Cardiac fibroblast (primary cell): ENCODE results near the gene TMEM30A.
A peak's percentile ranks its signal among the peaks of the same experiment; 100 is the strongest.

Experiments
- DNase-seq, 2 donors: peaks; one replicate each; pipeline versions ENCODE4 v3.0.0 to v3.0.0-alpha.2; 2010; ENCODE audit warnings: low read depth in 2 of 2
- H3K4me3 ChIP-seq, 2 donors: replicated peaks in 1 of 2; 1 replicate in 1 of 2; 2 replicates in 1 of 2; pipeline ENCODE4 v1.5.1; 2011; ENCODE audit warnings: low read depth in 2 of 2, low read length in 2 of 2, mild to moderate bottlenecking in 2 of 2, moderate library complexity in 1 of 2
- TF ChIP-seq, protein P1 (sequence below): IDR thresholded peaks from one replicate; pipeline ENCODE4 v1.5.1; 2011; ENCODE audit warnings: low read depth, mild to moderate bottlenecking, low read length, inconsistent platforms

Gene TMEM30A

DNA sequence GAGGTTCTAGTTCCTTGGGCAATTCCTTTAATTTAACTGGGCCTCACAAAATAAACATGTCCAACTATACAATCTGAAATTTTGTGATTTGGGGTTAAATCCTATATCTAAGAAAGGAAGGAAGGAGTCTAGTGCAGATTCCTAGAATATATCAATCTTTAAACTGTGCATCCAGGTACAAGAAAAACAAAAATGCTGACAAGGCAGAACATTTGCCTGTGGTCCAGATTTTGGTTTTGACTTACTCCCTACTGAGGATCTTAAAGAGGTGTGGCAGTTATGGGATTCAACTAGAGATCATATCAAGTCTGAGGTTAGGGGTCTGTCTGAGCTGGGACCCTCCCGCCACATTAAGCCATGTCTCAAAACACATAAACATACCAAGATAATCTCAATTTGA, 23.3 kb downstream of the TMEM30A start:
- no peak overlapping the region for H3K4me3 ChIP-seq
- no peak for DNase-seq
- TF ChIP-seq, protein P1, sequence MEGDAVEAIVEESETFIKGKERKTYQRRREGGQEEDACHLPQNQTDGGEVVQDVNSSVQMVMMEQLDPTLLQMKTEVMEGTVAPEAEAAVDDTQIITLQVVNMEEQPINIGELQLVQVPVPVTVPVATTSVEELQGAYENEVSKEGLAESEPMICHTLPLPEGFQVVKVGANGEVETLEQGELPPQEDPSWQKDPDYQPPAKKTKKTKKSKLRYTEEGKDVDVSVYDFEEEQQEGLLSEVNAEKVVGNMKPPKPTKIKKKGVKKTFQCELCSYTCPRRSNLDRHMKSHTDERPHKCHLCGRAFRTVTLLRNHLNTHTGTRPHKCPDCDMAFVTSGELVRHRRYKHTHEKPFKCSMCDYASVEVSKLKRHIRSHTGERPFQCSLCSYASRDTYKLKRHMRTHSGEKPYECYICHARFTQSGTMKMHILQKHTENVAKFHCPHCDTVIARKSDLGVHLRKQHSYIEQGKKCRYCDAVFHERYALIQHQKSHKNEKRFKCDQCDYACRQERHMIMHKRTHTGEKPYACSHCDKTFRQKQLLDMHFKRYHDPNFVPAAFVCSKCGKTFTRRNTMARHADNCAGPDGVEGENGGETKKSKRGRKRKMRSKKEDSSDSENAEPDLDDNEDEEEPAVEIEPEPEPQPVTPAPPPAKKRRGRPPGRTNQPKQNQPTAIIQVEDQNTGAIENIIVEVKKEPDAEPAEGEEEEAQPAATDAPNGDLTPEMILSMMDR = no peak

DNA sequence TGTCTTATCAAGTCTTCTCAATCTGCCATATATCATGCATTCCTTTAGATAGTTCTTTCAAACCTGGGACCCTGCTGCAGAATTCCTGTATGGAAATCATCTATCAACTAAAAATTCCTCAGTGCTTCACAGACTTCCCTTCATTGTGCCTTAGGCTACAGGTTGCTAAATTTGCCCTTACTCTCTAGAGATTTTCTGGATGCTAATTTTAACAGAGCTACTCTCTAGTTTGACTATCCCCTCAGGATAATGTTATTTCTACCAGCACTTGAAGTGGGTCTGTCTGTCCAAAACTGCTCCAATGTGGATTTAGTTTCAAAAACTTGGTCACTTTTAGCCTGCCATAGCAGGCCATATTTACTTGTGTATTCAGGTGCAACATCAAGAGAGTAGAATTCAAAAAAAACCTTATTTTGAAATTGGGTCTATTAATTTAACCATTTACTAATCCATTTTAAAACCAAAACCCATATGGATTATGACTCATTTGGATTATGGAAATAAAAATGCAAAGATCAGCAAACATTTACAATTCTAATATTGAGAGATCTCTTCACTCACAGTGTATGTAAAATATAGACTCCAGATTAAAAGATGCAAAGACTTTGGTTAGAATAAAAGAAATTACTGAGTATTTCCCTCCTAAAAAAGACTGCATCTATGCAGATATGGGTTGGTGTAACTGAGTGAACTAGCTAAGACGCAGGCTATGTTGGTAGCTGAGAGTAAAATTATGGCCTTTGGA, 27.1 kb downstream of the TMEM30A start:
- H3K4me3 ChIP-seq = no peak overlapping the region
- DNase-seq = no peak
- TF ChIP-seq, protein P1 = no peak

DNA sequence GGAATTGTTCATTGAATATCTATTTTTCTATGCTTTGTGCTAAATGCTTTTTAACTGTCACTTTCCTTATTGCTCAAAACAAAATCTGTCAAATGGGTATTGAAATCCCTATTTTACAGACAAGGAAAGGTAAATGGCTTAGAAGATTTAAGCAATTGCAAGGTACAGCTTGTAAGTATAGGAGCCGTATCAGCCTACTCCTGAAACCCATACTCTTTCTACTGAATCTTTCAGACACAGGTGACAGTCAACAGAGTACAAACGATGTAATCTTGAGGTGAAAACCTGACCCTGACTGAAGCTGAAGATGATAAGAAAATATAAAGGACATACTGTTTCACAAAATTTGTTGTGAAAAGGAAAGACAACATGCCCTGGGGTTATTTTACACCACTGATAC, 34.0 kb downstream of the TMEM30A start:
- DNase-seq = no peak
- no peak overlapping the region for H3K4me3 ChIP-seq
- TF ChIP-seq, protein P1 = no peak

DNA sequence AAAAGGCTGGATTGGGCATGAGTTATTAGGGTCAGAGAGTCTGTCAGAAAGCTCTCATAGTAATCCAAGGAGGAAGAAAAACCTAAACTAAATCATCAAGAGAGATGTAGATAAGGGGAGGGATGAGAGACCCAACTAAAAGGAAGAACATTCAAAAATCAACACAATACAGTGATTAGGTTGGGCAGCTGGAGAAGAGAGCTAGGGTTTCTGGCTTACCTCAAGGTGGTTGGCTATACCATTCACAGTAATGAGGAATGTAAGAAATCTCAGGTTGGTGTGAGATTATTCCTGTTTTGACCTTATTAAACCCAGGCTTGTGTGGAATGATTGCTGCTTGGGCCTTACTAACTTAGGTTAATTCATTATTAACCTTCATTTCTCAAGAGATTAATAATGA, 34.8 kb downstream of the TMEM30A start:
- H3K4me3 ChIP-seq = no peak overlapping the region
- TF ChIP-seq, protein P1 = no peak
- DNase-seq = no peak

DNA sequence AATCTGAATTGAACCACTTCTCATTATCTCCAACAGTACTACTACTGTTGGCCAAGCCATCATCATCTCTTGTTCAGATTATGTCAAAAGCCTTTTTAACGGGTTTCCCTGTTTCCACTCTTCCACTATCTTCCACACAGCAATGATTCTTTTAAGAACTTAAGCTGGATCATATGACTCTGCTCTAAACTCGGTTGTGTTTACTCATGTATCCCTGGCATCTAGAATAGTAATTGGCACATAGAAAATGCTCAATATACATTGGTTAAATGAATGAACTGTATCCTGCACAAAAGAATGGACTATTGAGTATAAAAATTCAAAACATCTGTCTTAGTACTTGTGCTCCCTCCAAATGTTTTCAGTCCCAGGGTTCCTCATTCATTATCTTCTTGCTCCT, 38.2 kb downstream of the TMEM30A start:
- TF ChIP-seq, protein P1 = no peak
- H3K4me3 ChIP-seq = no peak overlapping the region
- no peak for DNase-seq

DNA sequence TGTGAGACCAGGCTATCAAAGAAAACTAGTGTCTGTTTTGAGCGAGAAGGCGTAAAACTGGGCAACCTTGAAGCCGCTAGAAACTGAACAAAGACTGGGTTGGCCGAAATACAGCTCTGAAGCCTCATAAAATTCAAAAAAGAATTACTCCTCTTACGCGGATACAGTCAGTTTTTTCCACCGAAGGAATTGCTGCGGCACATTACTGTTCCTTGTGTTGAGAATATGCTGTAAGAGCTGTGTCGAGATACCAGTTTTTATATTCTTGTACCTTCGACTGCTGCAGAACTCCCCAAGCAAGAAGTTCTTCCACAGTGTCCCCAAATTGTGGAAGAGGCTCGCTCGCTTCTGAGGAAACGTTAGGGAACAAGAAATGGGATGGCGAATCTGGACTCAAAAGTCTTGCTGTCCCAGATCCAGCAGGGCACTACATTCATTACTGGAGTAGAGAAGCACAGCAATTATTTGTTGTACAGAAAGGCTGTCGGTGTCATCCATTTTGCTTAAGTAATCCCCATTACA, 40.5 kb downstream of the TMEM30A start:
- DNase-seq = no peak
- TF ChIP-seq, protein P1 = no peak
- H3K4me3 ChIP-seq = peak overlapping the region; percentile 42 to 65
